Bronchial epithelial cell (primary cell): Measurements from ENCODE around the gene EYS. TPM values are rescaled to one million over a fixed set of nuclear protein-coding genes. Genes with fewer than 3 reads are reported as not detected.
A peak's percentile ranks its signal among the peaks of the same experiment; 100 is the strongest.

ENCODE experiments used
- DNase-seq: peaks from one replicate; pipeline ENCODE4 v3.0.0-alpha.2; 2010; ENCODE audit warnings: low read depth
- FAIRE-seq: peaks from 2 replicates; lab custom pipeline; 2011; peaks lifted over from hg19 to GRCh38; lab: Jason Lieb, UNC
- H3K27me3 ChIP-seq: 2 replicates; pipeline ENCODE4 v1.5.1; 2011; ENCODE audit warnings: low read length; ENCODE audit not compliant: control insufficient read depth, insufficient read depth
- H3K36me3 ChIP-seq: 2 replicates; pipeline ENCODE4 v1.5.1; 2011; ENCODE audit warnings: low read length; ENCODE audit not compliant: control insufficient read depth, insufficient read depth
- H3K4me3 ChIP-seq: 2 replicates; pipeline ENCODE4 v1.5.1; 2011; ENCODE audit warnings: mild to moderate bottlenecking, low read depth, low read length, control low read depth
- total RNA-seq: library from RNA; depleted of rRNA; stranded (reverse); fragments of >200 nt; gene quantifications from 2 replicates; pipeline ENCODE4 v1.2.1, GENCODE V29; 2014
- TF ChIP-seq, protein P1 (sequence below): IDR thresholded peaks from 2 replicates; pipeline ENCODE4 v1.5.1; 2011; ENCODE audit warnings: mild to moderate bottlenecking, moderate library complexity, low read length, control low read depth, inconsistent platforms; ENCODE audit not compliant: insufficient read depth, severe bottlenecking

The EYS gene
- total RNA-seq, 1 donor from 2014 or later, result 0.53 TPM

DNA sequence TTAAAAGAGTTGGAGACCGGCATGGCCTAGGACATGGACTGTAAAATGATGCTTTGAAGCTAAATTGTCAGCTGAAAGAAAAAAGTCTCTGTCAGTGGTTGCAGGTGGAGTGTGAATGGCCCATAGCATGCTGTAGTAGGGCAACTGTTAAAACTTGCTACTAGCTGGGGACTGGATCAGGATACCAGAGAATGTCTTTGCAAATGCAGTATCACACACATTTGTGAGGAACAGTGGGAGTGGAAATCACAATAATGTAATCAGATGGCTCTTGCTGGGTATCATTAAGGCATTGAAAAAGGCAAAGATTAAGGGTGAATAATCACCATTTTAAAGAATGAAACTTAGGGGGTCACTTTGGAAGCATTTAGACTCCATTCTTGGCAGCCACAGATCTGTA, 737.9 kb downstream of the EYS start:
- TF ChIP-seq, protein P1, sequence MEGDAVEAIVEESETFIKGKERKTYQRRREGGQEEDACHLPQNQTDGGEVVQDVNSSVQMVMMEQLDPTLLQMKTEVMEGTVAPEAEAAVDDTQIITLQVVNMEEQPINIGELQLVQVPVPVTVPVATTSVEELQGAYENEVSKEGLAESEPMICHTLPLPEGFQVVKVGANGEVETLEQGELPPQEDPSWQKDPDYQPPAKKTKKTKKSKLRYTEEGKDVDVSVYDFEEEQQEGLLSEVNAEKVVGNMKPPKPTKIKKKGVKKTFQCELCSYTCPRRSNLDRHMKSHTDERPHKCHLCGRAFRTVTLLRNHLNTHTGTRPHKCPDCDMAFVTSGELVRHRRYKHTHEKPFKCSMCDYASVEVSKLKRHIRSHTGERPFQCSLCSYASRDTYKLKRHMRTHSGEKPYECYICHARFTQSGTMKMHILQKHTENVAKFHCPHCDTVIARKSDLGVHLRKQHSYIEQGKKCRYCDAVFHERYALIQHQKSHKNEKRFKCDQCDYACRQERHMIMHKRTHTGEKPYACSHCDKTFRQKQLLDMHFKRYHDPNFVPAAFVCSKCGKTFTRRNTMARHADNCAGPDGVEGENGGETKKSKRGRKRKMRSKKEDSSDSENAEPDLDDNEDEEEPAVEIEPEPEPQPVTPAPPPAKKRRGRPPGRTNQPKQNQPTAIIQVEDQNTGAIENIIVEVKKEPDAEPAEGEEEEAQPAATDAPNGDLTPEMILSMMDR, result no peak
- Histone ChIP-seq H3K36me3 (no peaks in the 10 kb centered on the region), H3K27me3 (no peaks in the 10 kb centered on the region), H3K4me3 (no peak overlapping the region)
- no peak for FAIRE-seq
- DNase-seq, result no peak

DNA sequence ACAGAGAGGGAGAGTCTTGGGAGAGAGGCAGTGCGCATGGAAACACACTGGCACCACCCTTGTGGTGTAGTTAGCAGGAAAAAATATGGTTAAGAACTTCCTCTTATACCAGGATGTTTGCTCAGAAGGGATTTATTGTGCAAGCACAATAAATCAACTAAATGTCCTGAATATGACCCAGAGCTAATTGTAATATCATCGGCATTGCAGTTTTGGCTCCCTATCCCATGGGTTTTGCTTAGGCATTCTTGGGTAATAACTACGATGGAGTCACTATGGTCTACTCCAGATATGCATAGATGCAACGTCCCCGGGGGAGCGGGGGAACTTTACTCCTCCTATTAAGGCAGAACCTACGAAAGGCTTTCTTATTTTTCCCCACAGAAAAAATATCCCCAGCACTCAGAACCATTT, 751.6 kb downstream of the EYS start:
- FAIRE-seq (no peak), DNase-seq (no peak)
- TF ChIP-seq, protein P1, result no peak
- Histone ChIP-seq H3K36me3 (no peaks in the 10 kb centered on the region), H3K4me3 (no peak overlapping the region), H3K27me3 (no peaks in the 10 kb centered on the region)

DNA sequence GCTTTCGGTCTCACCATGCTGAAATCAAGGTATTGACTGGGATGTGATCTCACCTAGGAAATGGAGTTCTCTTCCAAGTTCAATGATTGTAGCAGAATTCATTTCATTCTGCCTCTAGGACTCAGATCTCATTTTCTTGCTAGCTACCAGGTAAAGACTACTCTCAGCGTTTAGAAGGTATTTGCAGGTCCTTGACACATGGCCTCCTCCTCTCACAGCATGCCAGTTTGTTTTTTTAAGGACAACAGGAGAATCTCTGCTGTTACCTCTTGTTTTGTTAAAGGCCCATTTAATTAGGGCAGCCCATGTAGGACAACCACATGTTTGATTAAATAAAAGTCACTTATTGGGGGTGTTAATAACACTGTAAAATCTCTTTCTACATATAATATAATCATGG, 757.8 kb downstream of the EYS start:
- no peak for FAIRE-seq
- DNase-seq, result no peak
- no peaks in the 10 kb centered on the region for H3K27me3 ChIP-seq
- no peak overlapping the region for H3K4me3 ChIP-seq
- H3K36me3 ChIP-seq, result no peaks in the 10 kb centered on the region
- TF ChIP-seq, protein P1, result no peak

DNA sequence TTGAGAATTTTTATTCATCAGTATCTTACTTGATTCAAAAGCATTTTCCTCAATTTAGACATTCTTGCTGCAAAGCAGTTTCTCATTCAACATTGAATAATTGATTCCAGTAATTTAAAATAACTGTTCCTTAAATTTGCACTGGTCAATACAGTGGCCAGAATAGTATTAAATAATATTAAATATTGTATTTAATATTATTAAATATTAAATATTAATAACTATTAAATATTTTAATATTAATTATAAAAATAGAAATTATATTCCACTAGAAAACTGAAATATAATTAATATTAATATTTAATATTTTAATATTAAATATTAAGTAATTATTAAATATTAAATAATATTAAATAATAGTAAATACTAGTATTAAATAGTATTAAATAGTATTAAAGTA, 758.8 kb downstream of the EYS start:
- H3K27me3 ChIP-seq, result no peaks in the 10 kb centered on the region
- no peak overlapping the region for H3K4me3 ChIP-seq
- H3K36me3 ChIP-seq, result no peaks in the 10 kb centered on the region
- DNase-seq (no peak), FAIRE-seq (no peak)
- TF ChIP-seq, protein P1, result no peak

DNA sequence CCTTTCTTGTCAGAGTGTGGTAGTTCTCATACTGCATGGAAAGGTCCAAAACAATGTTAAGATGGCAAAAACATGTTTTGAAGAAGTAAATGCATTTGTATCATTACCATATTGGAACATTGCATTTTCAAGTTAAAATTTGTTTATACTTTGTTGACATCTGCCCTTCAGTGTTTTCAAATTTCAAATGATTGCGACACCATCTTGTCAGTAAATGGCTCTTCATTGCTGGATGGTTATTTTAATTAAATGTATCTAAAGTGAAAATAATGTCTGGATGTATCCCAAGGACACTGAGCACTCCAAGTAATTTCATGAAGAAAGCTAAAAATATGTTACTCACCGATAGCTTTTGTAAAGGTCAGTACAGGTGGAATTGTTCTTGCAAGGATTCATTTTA, 761.6 kb downstream of the EYS start:
- FAIRE-seq (no peak), DNase-seq (no peak)
- Histone ChIP-seq H3K36me3 (no peaks in the 10 kb centered on the region), H3K27me3 (no peaks in the 10 kb centered on the region), H3K4me3 (no peak overlapping the region)
- TF ChIP-seq, protein P1, result no peak

DNA sequence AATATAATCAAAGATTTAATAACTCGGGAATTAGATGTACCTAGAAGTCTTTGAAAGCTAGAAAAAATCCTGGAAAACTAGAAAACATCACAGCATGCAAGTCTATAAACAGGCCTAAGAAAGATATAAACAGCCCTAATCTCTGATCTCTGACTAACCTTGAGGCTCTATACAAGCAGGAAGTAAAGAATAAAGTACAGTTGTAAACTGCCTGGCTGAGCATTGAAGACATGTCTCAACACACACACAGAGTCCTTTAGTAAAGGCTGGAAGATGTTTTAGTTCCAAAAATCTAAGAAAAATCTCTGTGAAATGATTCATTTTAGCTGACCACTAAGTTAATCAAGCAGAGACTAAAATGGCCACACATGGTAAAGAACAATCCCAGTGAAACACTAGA, 774.5 kb downstream of the EYS start:
- Histone ChIP-seq H3K4me3 (no peak overlapping the region), H3K36me3 (no peaks in the 10 kb centered on the region), H3K27me3 (no peaks in the 10 kb centered on the region)
- TF ChIP-seq, protein P1, result no peak
- peak; percentile 17 for DNase-seq
- FAIRE-seq, result no peak
